ENCODE results near the gene KRTAP5-4. TPM values are rescaled to one million over a fixed set of nuclear protein-coding genes. Genes with fewer than 3 reads are reported as not detected.
"Not testable (repeated sequence)": the region's sequence is repeated elsewhere in the genome, so short reads cannot be mapped to it uniquely, and the experiment has no call there.

The KRTAP5-4 gene
- total RNA-seq, 1 experiment from 2014 or later, result not detected

DNA sequence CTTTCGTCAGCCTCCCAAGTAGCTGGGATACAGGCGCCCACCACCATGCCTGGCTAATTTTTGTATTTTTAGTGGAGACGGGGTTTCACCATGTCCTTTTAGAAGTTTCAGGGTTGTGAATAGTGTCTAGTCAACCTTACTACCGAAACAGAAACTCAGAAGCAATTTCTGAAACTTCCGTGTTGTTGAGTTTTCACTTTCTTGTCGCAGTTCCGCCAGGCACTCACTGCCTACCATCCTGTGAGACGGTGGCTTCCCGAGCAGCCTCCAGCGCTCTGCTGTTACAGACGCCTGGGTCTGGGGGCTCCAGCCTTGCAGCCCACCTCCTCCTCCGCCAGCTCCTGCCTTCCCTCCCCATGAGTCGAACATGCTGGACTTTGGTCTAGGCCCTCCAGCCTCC is 16.0 kb downstream of the KRTAP5-4 start:
- not testable (repeated sequence) for H3K27ac ChIP-seq; H3K27me3 ChIP-seq; H3K9me3 ChIP-seq (replicated peaks); H3K4me1 ChIP-seq; DNase-seq; H3K4me3 ChIP-seq; H3K36me3 ChIP-seq

DNA sequence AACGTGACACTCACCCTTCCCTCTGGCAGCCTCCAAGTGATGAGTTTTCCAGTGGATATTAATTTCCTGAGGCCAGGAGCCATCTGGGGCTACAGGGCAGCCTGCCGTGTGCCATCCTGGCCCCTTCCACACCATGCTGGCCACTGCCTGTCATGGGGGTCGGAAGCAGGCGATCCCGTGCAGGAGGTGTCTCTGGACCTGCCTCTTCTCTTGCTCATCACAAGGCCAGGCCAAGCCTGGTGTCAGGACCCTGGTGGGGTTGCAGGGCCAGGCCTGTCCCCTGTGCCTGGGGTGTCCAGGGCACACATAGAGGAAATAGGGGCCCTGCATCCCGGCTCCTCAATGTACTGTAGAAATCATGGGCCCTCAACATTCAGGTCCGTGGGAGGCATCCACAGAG is 17.2 kb downstream of the KRTAP5-4 start:
- Histone ChIP-seq H3K36me3 (no peaks in the 10 kb centered on the region), H3K4me3 (no peak overlapping the region), H3K27ac (no peak overlapping the region), H3K27me3 (no peaks in the 10 kb centered on the region), H3K4me1 (no peaks in the 10 kb centered on the region), H3K9me3 (replicated peaks) (no peaks in the 10 kb centered on the region)
- no peak for DNase-seq

DNA sequence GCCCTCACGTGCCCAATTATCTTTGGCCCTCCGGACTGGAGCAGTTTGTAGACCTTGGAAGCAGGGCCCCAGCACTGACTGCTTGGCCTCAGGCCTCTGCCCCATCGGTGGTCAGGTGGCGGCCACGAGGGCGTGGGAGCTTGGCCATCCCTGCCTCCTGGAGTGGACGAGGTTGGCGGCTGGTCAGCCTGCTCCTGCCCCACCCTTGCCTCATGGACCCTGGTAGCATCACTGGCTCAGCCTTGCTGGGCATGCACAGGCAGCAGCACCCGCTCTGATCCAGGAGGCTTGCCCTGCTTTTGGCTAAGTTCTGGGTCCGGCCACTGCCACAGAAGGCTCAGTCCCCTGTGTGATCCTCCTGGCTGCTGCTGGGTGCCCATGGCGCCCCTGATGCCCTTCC is 17.8 kb downstream of the KRTAP5-4 start:
- no peak for DNase-seq

DNA sequence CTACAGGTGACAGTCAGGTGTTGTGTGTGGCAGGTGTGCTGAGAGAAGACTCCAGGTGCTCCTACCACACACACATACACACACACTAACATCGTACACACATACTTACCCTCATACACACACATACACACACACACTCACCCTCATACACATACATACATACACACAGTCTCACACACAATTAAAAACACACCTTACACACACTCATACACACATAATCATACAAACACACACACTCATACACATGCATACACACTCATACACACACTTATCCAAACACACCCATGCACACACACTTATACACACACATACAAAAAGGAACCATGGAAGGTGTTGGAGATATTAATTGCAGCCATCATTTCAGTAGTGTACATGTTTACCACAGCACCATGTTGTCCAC is 18.3 kb downstream of the KRTAP5-4 start:
- no peak for DNase-seq
- Histone ChIP-seq H3K4me3 (no peak overlapping the region), H3K4me1 (no peaks in the 10 kb centered on the region), H3K9me3 (replicated peaks) (no peaks in the 10 kb centered on the region), H3K27me3 (no peaks in the 10 kb centered on the region), H3K36me3 (no peaks in the 10 kb centered on the region), H3K27ac (no peak overlapping the region)

More for the DNA sequence above, 17.8 kb downstream of the KRTAP5-4 start:
- no peaks in the 10 kb centered on the region for H3K9me3 ChIP-seq (replicated peaks)
- H3K27ac ChIP-seq, result no peak overlapping the region
- H3K4me1 ChIP-seq, result no peaks in the 10 kb centered on the region
- H3K27me3 ChIP-seq, result no peaks in the 10 kb centered on the region
- no peak overlapping the region for H3K4me3 ChIP-seq
- no peaks in the 10 kb centered on the region for H3K36me3 ChIP-seq

DNA sequence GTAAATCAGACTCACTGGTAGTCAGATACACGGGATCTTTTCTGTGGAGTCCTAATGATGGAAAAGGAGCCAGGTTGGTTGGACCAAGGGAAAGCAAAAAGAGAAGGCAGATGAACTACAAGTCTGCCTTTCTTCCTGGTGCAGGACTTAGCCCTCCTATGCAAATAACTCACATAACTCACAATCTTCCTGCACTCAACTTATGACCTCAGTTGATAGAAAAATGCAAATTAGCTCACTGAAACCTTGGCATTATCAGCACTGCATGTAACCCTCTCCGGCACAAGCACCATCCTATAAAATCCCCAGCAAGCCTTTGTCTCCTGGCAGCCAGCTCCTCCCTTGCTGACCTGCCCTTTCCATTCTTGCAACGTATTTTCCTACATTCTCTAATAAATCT is 20.3 kb downstream of the KRTAP5-4 start:
- DNase-seq; H3K4me3 ChIP-seq; H3K36me3 ChIP-seq; H3K9me3 ChIP-seq (replicated peaks); H3K4me1 ChIP-seq; H3K27me3 ChIP-seq; H3K27ac ChIP-seq: not testable (repeated sequence)

DNA sequence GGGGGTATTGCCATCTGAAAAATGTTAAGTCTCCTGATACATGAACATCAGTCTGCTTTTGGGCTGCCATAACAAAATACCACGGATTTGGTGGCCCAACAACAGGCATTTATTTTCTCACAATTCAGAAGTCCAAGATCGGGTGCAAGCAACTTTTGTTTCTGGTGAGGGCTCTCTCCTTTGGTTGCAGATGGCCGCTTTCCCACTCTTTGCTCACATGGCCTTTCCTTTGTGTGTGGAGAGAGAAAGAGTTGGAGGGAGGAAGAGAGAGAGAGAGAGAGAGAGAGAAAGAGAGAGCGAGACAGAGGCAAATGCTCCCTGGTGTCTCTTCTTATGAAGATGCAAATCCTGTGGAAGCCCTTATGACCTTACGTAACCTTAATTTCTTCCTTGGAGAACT is 21.3 kb downstream of the KRTAP5-4 start:
- Histone ChIP-seq H3K9me3 (replicated peaks) (no peaks in the 10 kb centered on the region), H3K4me1 (no peaks in the 10 kb centered on the region), H3K27ac (no peak overlapping the region), H3K36me3 (no peaks in the 10 kb centered on the region), H3K4me3 (no peak overlapping the region), H3K27me3 (no peaks in the 10 kb centered on the region)
- DNase-seq, result no peak

DNA sequence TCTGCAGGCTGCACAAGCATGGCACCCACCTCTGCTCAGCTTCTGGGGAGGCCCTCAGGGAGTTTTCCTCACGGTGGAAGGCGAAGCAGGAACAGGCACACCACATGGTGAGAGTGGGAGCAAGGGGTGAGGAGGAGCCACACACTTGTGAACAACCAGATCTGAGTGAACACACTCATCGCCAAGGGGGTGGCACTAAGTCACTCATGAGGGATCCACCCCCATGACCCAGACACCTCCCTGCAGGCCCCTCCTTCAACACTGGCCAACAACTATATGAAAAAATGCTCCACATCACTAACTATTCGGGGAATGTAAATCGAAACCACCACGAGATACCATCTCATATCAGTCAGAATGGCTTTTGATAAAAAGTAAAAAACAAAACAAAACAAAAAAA is 23.1 kb downstream of the KRTAP5-4 start:
- Histone ChIP-seq H3K27ac (no peak overlapping the region), H3K4me1 (no peaks in the 10 kb centered on the region), H3K9me3 (replicated peaks) (no peaks in the 10 kb centered on the region), H3K36me3 (no peaks in the 10 kb centered on the region), H3K27me3 (peaks cover 2% of the 10 kb centered on the region; the same call in 1 of the 2 replicates), H3K4me3 (no peak overlapping the region)
- DNase-seq, result no peak

DNA sequence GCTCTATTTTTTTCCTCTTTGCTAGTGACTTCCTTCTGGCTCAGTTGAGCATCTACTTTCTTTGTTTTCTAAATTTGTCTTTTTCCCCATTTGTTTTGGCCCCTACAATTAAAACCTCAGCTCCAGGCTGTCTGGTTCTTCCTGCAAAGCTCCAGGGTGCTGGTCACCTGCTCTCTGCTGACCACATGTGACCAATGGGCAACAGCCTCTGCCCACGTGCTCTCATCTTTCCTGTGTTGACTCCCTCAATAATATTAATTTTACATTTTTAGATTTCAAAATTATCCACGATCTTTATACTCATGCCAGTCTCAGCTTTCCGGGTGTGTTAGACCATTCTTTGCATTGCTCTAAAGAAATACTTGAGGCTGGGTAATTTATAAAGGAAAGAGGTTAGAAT is 23.5 kb downstream of the KRTAP5-4 start:
- H3K4me3 ChIP-seq; H3K9me3 ChIP-seq (replicated peaks); DNase-seq; H3K4me1 ChIP-seq; H3K36me3 ChIP-seq; H3K27ac ChIP-seq; H3K27me3 ChIP-seq: not testable (repeated sequence)

DNA sequence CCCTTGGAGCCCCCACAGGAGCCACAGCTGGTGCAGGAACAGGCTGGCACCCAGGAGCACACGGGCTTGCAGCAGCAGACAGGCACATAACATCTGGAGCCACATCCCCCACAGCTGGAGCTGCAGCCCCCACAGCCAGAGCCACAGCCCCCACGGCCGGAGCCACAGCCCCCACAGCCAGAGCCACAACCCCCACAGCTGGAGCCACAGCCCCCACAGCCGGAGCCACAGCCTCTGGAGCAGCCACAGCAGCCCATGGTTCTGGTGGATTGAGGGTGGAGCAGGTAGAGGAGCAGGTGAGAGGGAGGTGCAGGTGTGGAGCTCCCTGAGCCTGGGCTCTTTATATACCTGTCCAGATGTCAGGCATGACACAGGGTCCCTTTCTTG is 24.0 kb downstream of the KRTAP5-4 start, which contains the start of gene KRTAP5-2:
TSS of gene KRTAP5-2 (minus strand) at position 301 of the 387 bp plus-strand sequence. CDS start at position 257, 44 bp downstream.
- H3K9me3 ChIP-seq (replicated peaks), result no peaks in the 10 kb centered on the region

DNA sequence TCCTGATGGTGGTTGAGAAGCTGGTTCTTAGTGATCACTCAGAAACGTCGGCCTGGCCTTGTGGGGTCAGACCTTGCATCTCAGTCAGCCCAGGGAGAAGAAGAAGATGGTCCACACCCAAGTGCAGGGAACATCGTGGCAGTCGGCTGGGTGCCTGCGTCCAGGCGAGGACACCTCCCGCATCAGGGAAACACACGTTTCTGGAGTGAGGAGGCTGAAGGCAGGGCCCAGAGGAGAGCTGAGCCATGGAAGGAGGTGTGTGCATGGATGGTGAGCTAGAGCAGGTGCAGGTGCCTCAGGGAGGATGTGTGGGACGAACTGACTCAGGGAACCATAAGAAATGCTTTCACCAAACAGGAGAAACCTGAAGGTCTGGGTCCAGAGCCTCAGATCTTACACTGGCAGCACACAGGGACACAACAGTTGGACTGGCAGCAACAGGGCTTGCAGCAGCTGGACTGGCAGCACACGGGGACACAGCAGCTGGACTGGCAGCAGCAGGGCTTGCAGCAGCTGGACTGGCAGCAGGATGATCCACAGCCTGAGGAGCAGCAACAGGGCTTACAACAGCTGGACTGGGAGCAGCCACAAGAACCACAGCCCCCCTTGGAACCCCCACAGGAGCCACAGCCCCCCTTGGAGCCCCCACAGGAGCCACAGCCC is 24.5 kb downstream of the KRTAP5-4 start:
- Histone ChIP-seq H3K4me1 (no peaks in the 10 kb centered on the region), H3K4me3 (no peak overlapping the region), H3K36me3 (no peaks in the 10 kb centered on the region), H3K27me3 (peaks cover 5% of the 10 kb centered on the region; the same call in 1 of the 2 replicates), H3K9me3 (replicated peaks) (no peaks in the 10 kb centered on the region), H3K27ac (no peak overlapping the region)
- no peak for DNase-seq

More for the DNA sequence above, 24.0 kb downstream of the KRTAP5-4 start, which contains the start of gene KRTAP5-2:
- Histone ChIP-seq H3K4me1 (no peaks in the 10 kb centered on the region), H3K27me3 (peaks cover 5% of the 10 kb centered on the region; the same call in 1 of the 2 replicates), H3K27ac (no peak within 1 kb of the TSS), H3K4me3 (no peak within 1 kb of the TSS), H3K36me3 (no peaks in the 10 kb centered on the region)
- no peak for DNase-seq

DNA sequence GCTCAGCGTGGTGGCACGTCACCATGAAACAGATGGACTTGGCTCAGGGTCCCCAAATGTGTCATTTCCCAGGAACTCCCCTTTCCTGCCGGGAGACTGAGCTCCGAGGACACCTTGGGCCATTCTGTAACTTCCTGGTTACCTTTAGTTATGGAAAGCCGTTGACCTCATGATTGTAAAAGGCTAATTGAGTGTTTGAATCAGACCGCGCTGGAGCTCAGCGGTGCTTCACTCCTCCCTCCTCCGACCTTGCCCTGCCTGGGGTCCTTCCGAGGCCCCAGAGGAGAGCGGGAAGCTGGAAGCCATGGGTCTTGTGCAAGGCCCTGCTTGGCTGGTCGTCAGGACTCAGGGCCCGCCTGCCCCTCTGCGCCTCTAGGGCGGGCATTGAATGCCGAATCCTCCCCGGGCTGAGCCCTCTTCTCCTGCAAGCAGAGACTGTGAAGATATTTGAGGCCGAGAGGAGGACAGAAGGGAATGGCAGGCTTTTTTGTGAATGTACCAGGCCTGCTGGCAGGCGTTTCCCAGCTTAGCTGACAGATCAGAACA is 25.3 kb downstream of the KRTAP5-4 start:
- H3K27me3 ChIP-seq; DNase-seq; H3K9me3 ChIP-seq (replicated peaks): not testable (repeated sequence)

DNA sequence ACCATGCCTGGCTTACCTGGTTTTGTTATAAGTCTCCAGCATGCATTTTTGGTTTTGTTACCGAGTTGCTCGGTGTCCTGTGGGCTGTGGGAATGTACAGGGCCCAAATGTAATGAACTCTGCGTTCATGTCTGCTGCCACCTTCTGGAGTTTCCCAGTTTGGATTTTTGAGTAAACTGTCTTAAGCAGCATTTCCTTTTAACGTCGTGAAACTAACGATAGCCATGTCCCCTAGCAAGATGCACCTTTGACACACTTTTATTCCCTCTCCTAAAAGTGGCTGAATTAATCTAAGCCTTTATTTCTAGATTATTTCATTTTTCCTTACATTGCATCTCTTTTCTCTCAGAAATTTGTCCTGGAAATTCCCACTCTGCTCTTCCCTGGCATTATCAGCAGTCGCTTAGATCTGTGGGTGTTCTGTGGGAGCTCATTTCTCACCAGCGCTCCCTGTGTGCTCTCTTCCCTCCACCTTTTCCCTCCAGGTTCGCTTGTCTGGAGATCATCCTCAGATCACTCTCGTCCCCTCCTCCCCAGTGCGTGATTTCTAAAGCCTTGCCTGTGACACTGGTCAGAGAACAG is 25.9 kb downstream of the KRTAP5-4 start:
- DNase-seq, H3K27ac ChIP-seq: not testable (repeated sequence)

More for the DNA sequence above, 25.3 kb downstream of the KRTAP5-4 start:
- H3K4me1 ChIP-seq, H3K4me3 ChIP-seq, H3K36me3 ChIP-seq, H3K27ac ChIP-seq: not testable (repeated sequence)

DNA sequence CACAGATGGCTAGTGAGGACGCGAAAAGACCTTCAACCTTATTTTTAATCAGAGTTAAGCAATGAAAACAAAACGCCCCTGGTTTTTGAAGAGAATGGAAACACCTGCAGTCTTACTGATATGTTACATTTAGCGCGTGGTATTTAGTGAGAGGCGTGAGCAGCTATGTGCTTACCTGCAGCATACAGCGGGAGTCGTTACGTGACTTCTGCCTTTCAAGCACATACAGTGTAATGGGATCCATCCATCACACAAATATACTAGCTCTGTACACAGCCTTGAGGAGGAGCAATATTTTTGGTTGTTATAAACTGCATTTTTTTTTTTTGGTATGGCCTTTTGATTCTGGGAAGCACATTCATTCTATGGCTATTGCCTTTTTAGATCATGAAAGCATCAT is 29.3 kb downstream of the KRTAP5-4 start:
- Histone ChIP-seq H3K9me3 (replicated peaks) (no peaks in the 10 kb centered on the region), H3K4me1 (no peaks in the 10 kb centered on the region), H3K4me3 (no peak overlapping the region), H3K36me3 (no peaks in the 10 kb centered on the region), H3K27ac (no peak overlapping the region), H3K27me3 (peaks cover 5% of the 10 kb centered on the region; the same call in 1 of the 2 replicates)
- no peak for DNase-seq

More for the DNA sequence above, 25.9 kb downstream of the KRTAP5-4 start:
- H3K36me3 ChIP-seq; H3K9me3 ChIP-seq (replicated peaks); H3K4me3 ChIP-seq; H3K4me1 ChIP-seq; H3K27me3 ChIP-seq: not testable (repeated sequence)

DNA sequence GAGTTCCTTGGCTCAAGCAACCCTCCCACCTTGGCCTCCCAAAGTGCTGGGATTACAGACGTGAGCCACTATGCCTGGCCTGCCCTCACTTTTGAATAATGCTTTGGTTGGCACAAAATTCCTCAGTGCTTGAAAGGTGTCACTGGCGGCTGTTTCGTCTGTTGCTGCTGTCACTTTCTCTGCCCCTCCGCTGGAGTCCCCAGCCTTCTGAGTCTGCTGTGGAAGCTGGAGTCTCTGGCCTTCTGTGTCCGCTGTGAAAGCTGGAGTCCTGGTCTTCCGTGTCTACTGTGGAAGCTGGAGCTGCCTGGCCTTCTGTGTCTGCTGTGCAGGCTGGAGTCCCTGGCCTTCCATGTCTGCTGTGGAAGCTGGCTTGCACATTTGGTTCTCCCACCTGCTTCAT is 31.9 kb downstream of the KRTAP5-4 start:
- Histone ChIP-seq H3K4me1 (no peaks in the 10 kb centered on the region), H3K27me3 (peaks cover 5% of the 10 kb centered on the region; the same call in 1 of the 2 replicates), H3K27ac (no peak overlapping the region), H3K4me3 (no peak overlapping the region), H3K9me3 (replicated peaks) (no peaks in the 10 kb centered on the region), H3K36me3 (no peaks in the 10 kb centered on the region)
- no peak for DNase-seq

DNA sequence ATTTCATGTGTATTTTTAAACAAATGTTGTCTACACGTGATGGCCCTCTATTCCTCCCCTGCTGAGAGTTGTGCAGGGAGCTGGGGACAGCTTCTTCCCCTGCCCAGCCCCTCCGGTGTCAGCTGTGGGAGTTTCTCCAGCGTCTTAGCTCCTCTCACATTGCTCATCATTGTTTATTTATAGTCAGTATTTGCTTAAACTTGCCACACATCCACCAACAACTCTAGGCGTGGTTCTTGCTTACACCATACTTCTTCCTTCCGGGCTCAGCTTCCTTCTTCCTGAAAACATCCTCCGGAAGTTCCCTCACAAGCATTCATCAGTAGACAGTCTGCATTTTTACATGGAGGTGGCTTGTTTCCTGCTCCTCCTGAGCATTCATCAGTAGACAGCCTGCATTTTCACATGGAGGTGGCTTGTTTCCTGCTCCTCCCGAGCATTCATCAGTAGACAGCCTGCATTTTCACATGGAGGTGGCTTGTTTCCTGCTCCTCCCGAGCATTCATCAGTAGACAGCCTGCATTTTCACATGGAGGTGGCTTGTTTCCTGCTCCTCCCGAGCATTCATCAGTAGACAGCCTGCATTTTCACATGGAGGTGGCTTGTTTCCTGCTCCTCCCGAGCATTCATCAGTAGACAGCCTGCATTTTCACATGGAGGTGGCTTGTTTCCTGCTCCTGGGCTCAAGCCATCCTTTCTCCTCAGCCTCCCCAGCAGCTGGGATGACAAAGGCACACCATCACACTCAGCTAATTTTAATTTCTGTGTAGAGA is 32.6 kb downstream of the KRTAP5-4 start:
- not testable (repeated sequence) for DNase-seq; H3K4me3 ChIP-seq; H3K36me3 ChIP-seq; H3K27me3 ChIP-seq; H3K27ac ChIP-seq; H3K4me1 ChIP-seq; H3K9me3 ChIP-seq (replicated peaks)
